ENCODE results near the gene RPL27. TPM values are rescaled to one million over a fixed set of nuclear protein-coding genes. Genes with fewer than 3 reads are reported as not detected.

The RPL27 gene
- total and polyA plus RNA-seq, 2 of the 4 experiments (the other 2 are of a cell fraction), result 1,595 to 2,806 TPM

GRCh38 chr17:43027091-43028032 lies 29.1 kb downstream of the RPL27 start:
- Histone ChIP-seq H3K9me1 (ENCODE audit: insufficient read depth, low read length) (no peaks in the 10 kb centered on the region; the same call in 1 of the 2 replicates), H3K27ac (ENCODE audit: insufficient read depth, low read length) (no peak overlapping the region), H4K5ac (ENCODE audit: low read depth, low read length) (no peak overlapping the region), H2BK120ac (ENCODE audit: low read depth, low read length) (no peak overlapping the region), H4K20me1 (ENCODE audit: insufficient read depth, low read length) (no peaks in the 10 kb centered on the region), H3K23ac (ENCODE audit: low read depth, low read length) (no peak overlapping the region), H3K4ac (ENCODE audit: low read depth, low read length) (no peak overlapping the region), H3K9ac (ENCODE audit: low read depth, low read length) (no peak overlapping the region), H3K14ac (replicated peaks; ENCODE audit: low read depth, low read length) (no peak overlapping the region), H3K56ac (ENCODE audit: extremely low read depth, insufficient read depth, low read length) (no peak overlapping the region), H3K4me2 (ENCODE audit: low read depth, low read length) (no peak overlapping the region), H3K9me3 (ENCODE audit: control insufficient read depth, insufficient read depth, low read length) (no peaks in the 10 kb centered on the region), H4K91ac (ENCODE audit: insufficient read depth, low read depth, low read length) (no peak overlapping the region), H2AK9ac (replicated peaks; ENCODE audit: low read depth, low read length, poor library complexity) (no peak overlapping the region), H3K36me3 (ENCODE audit: control insufficient read depth, insufficient read depth, low read length) (no peaks in the 10 kb centered on the region), H3K79me1 (ENCODE audit: low read depth in 1 of 2, low read length in 2 of 2) (no peaks in the 10 kb centered on the region; a peak in 1 of 4 replicates), H2BK15ac (ENCODE audit: low read depth, low read length) (no peak overlapping the region), H3K4me3 (ENCODE audit: insufficient read depth, low read depth, low read length) (no peak overlapping the region), H3K18ac (ENCODE audit: low read depth, low read length) (no peak overlapping the region), H2AFZ (replicated peaks; ENCODE audit: low read length, poor library complexity) (no peak overlapping the region), H2BK5ac (ENCODE audit: low read depth, low read length, poor library complexity, severe bottlenecking) (no peak overlapping the region), H2AK5ac (ENCODE audit: low read depth, low read length) (no peak overlapping the region), H2BK20ac (ENCODE audit: low read depth, low read length) (no peak overlapping the region), H3K4me1 (ENCODE audit: control insufficient read depth, insufficient read depth, low read length) (peaks cover 4% of the 10 kb centered on the region; the same call in 1 of the 2 replicates), H3K27me3 (ENCODE audit: control insufficient read depth, insufficient read depth, low read length) (peaks cover 4% of the 10 kb centered on the region; the same call in 1 of the 2 replicates), H4K8ac (ENCODE audit: low read depth in 2 of 2, low read length in 2 of 2) (no peak overlapping the region)
- 92% methylated on average over 2 of the region's 9 CpGs; no CpG with 5 or more reads in 1 of the 2 experiments for WGBS, 2 experiments (ENCODE audit: extremely low coverage in 2 of 2, insufficient read length in 1 of 2)
- in situ Hi-C loops (cut with MboI; ENCODE audit: low sequenced_read_pairs) (loop anchor here (5.0 kb wide), 1 partner anchor 145 kb away; the partner anchor contains the start of gene NBR1), intact Hi-C loops (cut with micrococcal nuclease) (loop anchor here (2.0 kb wide), 1 partner anchor 311 kb away; no protein-coding TSS in a partner anchor), dilution Hi-C loops (cut with HindIII; ENCODE audit: low sequenced_read_pairs, unreplicated experiment) (no loop called here)
- POLR2A ChIA-PET (ENCODE audit: unreplicated experiment), result no interaction called here
- CTCF ChIA-PET, result no interaction called here
- DNase-seq (no peak), ATAC-seq (ENCODE audit: low read depth) (no peak)
- no TSS peak for BruUV-seq (replicated peaks)
- TF ChIP-seq BHLHE40 (IDR thresholded peaks at IDR 0.05; ENCODE audit: low read depth, low read length), result no peak
- no peak for TF ChIP-seq MAFK (IDR thresholded peaks at IDR 0.05; ENCODE audit: low read depth, low read length)
- TF ChIP-seq USF2 (IDR thresholded peaks at IDR 0.05; ENCODE audit: low read depth, low read length), result no peak
- no peak for TF ChIP-seq CTCF (conservative IDR thresholded peaks at IDR 0.05; ENCODE audit: low read depth, low read length)
- no peak for TF ChIP-seq NFE2L2 (IDR thresholded peaks at IDR 0.05; ENCODE audit: low read depth, low read length)
- no peak for TF ChIP-seq MAZ (IDR thresholded peaks at IDR 0.05; ENCODE audit: borderline replicate concordance, low read depth, low read length)
- TF ChIP-seq FOS (IDR thresholded peaks at IDR 0.05; ENCODE audit: low read depth, low read length), result no peak
- no peak for TF ChIP-seq SMC3 (IDR thresholded peaks at IDR 0.05; ENCODE audit: low read depth, low read length)
- no peak for TF ChIP-seq MXI1 (IDR thresholded peaks at IDR 0.05; ENCODE audit: borderline replicate concordance, low read depth, low read length)
- TF ChIP-seq RCOR1 (IDR thresholded peaks at IDR 0.05; ENCODE audit: insufficient replicate concordance, low read length), result no peak
- no peak for TF ChIP-seq RAD21 (IDR thresholded peaks at IDR 0.05; ENCODE audit: low read length)
- no peak for TF ChIP-seq RFX5 (IDR thresholded peaks at IDR 0.05; ENCODE audit: low read depth, low read length)
- TF ChIP-seq CEBPB (IDR thresholded peaks at IDR 0.05; ENCODE audit: low read depth, low read length), result no peak
- no peak for TF ChIP-seq POLR2A (IDR thresholded peaks at IDR 0.05; ENCODE audit: low read depth, low read length)
- no peak for TF ChIP-seq CHD1 (IDR thresholded peaks at IDR 0.05; ENCODE audit: low read depth, low read length)

Data from IMR-90 (cell line).